DMS153 (cell line): Measurements from ENCODE around the gene SYNE2.

ENCODE experiments used
- DNase-seq: peaks from one replicate; lab custom pipeline; 2025; lab: John Stamatoyannopoulos, UW

The SYNE2 gene

GRCh38 chr14:63908667-63909264 lies 56.0 kb downstream of the SYNE2 start:
- DNase-seq, result no peak

GRCh38 chr14:63909984-63910383 lies 57.2 kb downstream of the SYNE2 start:
- DNase-seq, result no peak

- DNase-seq, result no peak
Observed at GRCh38 chr14:63910583-63911363, 58.0 kb downstream of the SYNE2 start.

GRCh38 chr14:63911404-63911803 lies 58.6 kb downstream of the SYNE2 start:
- no peak for DNase-seq

- DNase-seq, result no peak
Observed at GRCh38 chr14:63912286-63912685, 59.5 kb downstream of the SYNE2 start.

GRCh38 chr14:63918411-63918810 lies 65.6 kb downstream of the SYNE2 start:
- DNase-seq, result no peak

- no peak for DNase-seq
Observed at GRCh38 chr14:63922696-63923421, 70.1 kb downstream of the SYNE2 start.

GRCh38 chr14:63923422-63923752 lies 70.6 kb downstream of the SYNE2 start:
- DNase-seq, result no peak

- no peak for DNase-seq
Observed at GRCh38 chr14:63924375-63924774, 71.6 kb downstream of the SYNE2 start.

GRCh38 chr14:63926641-63927040 lies 73.8 kb downstream of the SYNE2 start:
- DNase-seq, result no peak

- no peak for DNase-seq
Observed at GRCh38 chr14:63928744-63929174, 76.0 kb downstream of the SYNE2 start.

- DNase-seq, result no peak
Observed at GRCh38 chr14:63933110-63933509, 80.3 kb downstream of the SYNE2 start.

- DNase-seq, result no peak
Observed at GRCh38 chr14:63933711-63934110, 80.9 kb downstream of the SYNE2 start.

GRCh38 chr14:63938198-63939005 lies 85.6 kb downstream of the SYNE2 start:
- no peak for DNase-seq

- DNase-seq, result no peak
Observed at GRCh38 chr14:63939006-63939270, 86.1 kb downstream of the SYNE2 start.

GRCh38 chr14:63940387-63940786 lies 87.6 kb downstream of the SYNE2 start:
- DNase-seq, result no peak

GRCh38 chr14:63941023-63941422 lies 88.2 kb downstream of the SYNE2 start:
- no peak for DNase-seq

- no peak for DNase-seq
Observed at GRCh38 chr14:63949696-63950095, 96.9 kb downstream of the SYNE2 start.

- DNase-seq, result no peak
Observed at GRCh38 chr14:63951021-63951420, 98.2 kb downstream of the SYNE2 start.

GRCh38 chr14:63951429-63951828 lies 98.6 kb downstream of the SYNE2 start:
- no peak for DNase-seq

GRCh38 chr14:63952053-63952932 lies 99.5 kb downstream of the SYNE2 start:
- DNase-seq, result no peak
